Transverse colon (tissue), 4 donors: Measurements from ENCODE around the gene FTL. TPM values are rescaled to one million over a fixed set of nuclear protein-coding genes. Genes with fewer than 3 reads are reported as not detected.

Experiments
- DNase-seq: peaks from one replicate; pipeline ENCODE4 v3.0.0-alpha.2; 2019
- H3K27ac ChIP-seq, 4 donors: fragments of 200-600 bp; sonication (generic); 2 replicates each; pipeline ENCODE4 v1.5.1; 2016 to 2018; ENCODE audit warnings: inconsistent platforms in 4 of 4
- H3K27me3 ChIP-seq: fragments of 200-600 bp; sonication (generic); 2 replicates; pipeline ENCODE4 v1.5.1; 2017; ENCODE audit warnings: inconsistent platforms
- H3K36me3 ChIP-seq, 4 donors: fragments of 200-600 bp; sonication (generic); 2 replicates each; pipeline ENCODE4 v1.5.1; 2017 to 2019; ENCODE audit warnings: inconsistent platforms in 4 of 4
- H3K4me1 ChIP-seq, 4 donors: fragments of 200-600 bp; sonication (generic); 2 replicates each; pipeline ENCODE4 v1.5.1; 2017 to 2020; ENCODE audit warnings: inconsistent platforms in 4 of 4
- H3K4me3 ChIP-seq, 4 donors: fragments of 200-600 bp; sonication (generic); 1 replicate in 1 of 4; 2 replicates in 3 of 4; pipeline versions ENCODE4 v1.5.1 to v1.6.1; 2017 to 2019; ENCODE audit warnings: inconsistent platforms in 4 of 4
- H3K9me3 ChIP-seq, 2 donors: fragments of 200-600 bp; sonication (generic); 2 replicates each; pipeline ENCODE4 v1.5.1; 2017 to 2019; ENCODE audit warnings: inconsistent platforms in 2 of 2
- CTCF ChIP-seq, 5 experiments: fragments of 200-600 bp in 3 of 5; fragments of 450-650 bp in 2 of 5; sonication (generic) in 3 of 5; IDR thresholded peaks; 1 replicate in 2 of 5; 2 replicates in 3 of 5; pipeline ENCODE4 v1.5.1; 2016 to 2017; ENCODE audit warnings: antibody characterized with exemption in 5 of 5, inconsistent platforms in 3 of 5, mild to moderate bottlenecking in 2 of 5, moderate library complexity in 1 of 5
- EP300 ChIP-seq: sonication (generic); formaldehyde crosslinking; IDR thresholded peaks from one replicate; pipeline ENCODE4 v1.6.1; 2017; ENCODE audit warnings: antibody characterized with exemption, low read depth
- POLR2A ChIP-seq: fragments of 450-650 bp; IDR thresholded peaks from one replicate; pipeline ENCODE4 v1.6.1; 2016; ENCODE audit warnings: antibody characterized with exemption, mild to moderate bottlenecking, moderate library complexity
- POLR2AphosphoS5 ChIP-seq, 3 donors: sonication (generic); formaldehyde crosslinking; IDR thresholded peaks; one replicate each; pipeline ENCODE4 v1.6.1; 2016; ENCODE audit warnings: antibody characterized with exemption in 3 of 3
- WGBS, 2 donors: methylation state at CpG; one replicate each; pipeline ENCODE4 v1.1.5; 2018; ENCODE audit warnings: low coverage in 1 of 2; 5-methylcytosine and 5-hydroxymethylcytosine counted together
- in situ Hi-C, 4 donors: fragments of 200-750 bp; cut with MboI; loops; one replicate each; pipeline versions ENCODE4 v1.15.0 to v1.15.1; 2017; ENCODE audit warnings: low sequenced_read_pairs in 3 of 4, low pct_ligation_motif_present in 1 of 4, low pct_unique_long_range_greater_than_20kb in 1 of 4
- intact Hi-C: fragments of 100-400 bp; cut with DNase I; formaldehyde crosslinking; loops from one replicate; pipeline ENCODE4 v1.15.1; 2023; ENCODE audit warnings: low total_unique reads
- total RNA-seq, 4 donors: library from RNA; depleted of rRNA; stranded (reverse); fragments of >200 nt; gene quantifications; one replicate each; pipeline ENCODE4 v1.1.0, GENCODE V29; 2016

The FTL gene
- total RNA-seq, 4 donors from 2014 or later, result 3,057 to 3,935 (median 3,837) TPM

DNA sequence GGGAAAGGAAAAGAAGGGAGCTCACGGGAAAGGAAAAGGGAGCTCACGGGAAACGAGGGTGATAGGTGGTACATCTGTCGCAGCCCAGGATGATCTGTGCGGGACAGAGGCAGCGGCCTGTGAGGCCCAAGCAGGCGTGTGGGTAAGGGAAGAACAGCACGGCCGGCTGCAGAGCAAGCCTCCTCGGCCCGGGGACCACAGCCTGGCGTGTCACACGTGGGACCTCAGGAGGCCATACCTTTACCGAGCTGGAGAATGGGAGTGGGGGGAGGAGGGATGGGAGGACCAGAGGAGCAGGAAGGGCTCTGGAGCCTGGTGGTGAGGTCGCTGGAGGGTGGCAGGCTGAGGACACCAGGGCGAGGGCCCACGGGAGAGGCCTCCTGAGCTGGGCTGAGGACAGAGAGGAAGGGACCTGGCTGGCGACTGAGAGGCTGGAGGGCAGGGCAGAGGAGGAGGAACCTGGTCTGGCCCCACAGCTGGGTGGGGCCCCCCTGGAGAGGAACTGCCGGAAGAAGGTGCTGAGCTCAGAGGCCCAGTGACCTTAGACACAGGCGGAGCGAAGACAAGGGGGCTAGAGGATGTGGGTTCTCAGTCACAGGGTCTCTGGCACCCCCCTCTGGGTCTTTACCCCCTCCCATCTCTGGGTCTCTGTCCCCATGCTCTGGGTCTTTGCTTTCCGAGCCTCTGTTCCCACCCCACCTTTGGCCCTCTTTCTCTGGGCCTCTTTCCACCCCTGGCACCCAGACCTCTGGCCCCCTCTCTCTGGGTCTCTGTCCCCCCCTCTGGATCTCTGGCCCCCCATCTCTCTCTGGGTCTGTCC is 2.9 kb upstream of the FTL start:
- 32 to 38% methylated on average over 19 to 22 of the region's 22 CpGs for WGBS, 2 donors
- H3K36me3 ChIP-seq, result peaks cover 0 to 10% (median 3%) of the 10 kb centered on the region in 4 donors
- TF ChIP-seq POLR2AphosphoS5 (IDR thresholded peaks at IDR 0.05), result peak; percentile 82 to 96 (median 93)
- TF ChIP-seq CTCF (IDR thresholded peaks at IDR 0.05), result no peak
- no peak for TF ChIP-seq EP300
- peak; percentile 94 for TF ChIP-seq POLR2A
- H3K4me3 ChIP-seq, result peak overlapping the region in 1 of 4 donors; percentile 99
- no peaks in the 10 kb centered on the region for H3K27me3 ChIP-seq
- DNase-seq, result peak; percentile 90
- no peaks in the 10 kb centered on the region for H3K9me3 ChIP-seq
- intact Hi-C loops, result loop anchor here (10.0 kb wide), 2 partner anchors 57 to 87 kb away; partner anchors contain the start of genes NUCB1 and PPP1R15A
- peaks cover 34 to 66% (median 59%) of the 10 kb centered on the region in 4 donors for H3K4me1 ChIP-seq
- in situ Hi-C loops, result loop anchor here in 1 of 4 donors (25.0 kb wide), 1 partner anchor 100 kb away; the partner anchor contains the start of genes PLEKHA4 and PPP1R15A
- peak overlapping the region; percentile 94 to 97 (median 96) for H3K27ac ChIP-seq

GRCh38 chr19:48962849-48963165 is 2.3 kb upstream of the FTL start:
- intact Hi-C loops, result loop anchor here (10.0 kb wide), 2 partner anchors 58 to 88 kb away; partner anchors contain the start of genes NUCB1 and PPP1R15A
- H3K4me3 ChIP-seq, result peak overlapping the region in 1 of 4 donors; percentile 99
- TF ChIP-seq CTCF (IDR thresholded peaks at IDR 0.05), result no peak
- TF ChIP-seq EP300, result no peak
- TF ChIP-seq POLR2A, result no peak
- TF ChIP-seq POLR2AphosphoS5 (IDR thresholded peaks at IDR 0.05), result no peak

GRCh38 chr19:48963371-48964204 is 1.5 kb upstream of the FTL start:
- Histone ChIP-seq H3K4me3 (peak overlapping the region in 2 of 4 donors; percentile 81 to 99), H3K36me3 (peaks cover 0 to 10% (median 3%) of the 10 kb centered on the region in 4 donors), H3K9me3 (no peaks in the 10 kb centered on the region), H3K27me3 (no peaks in the 10 kb centered on the region), H3K27ac (peak overlapping the region; percentile 94 to 97 (median 96)), H3K4me1 (peaks cover 37 to 73% (median 63%) of the 10 kb centered on the region in 4 donors)
- intact Hi-C loops, result loop anchor here (10.0 kb wide), 2 partner anchors 59 to 89 kb away; partner anchors contain the start of genes NUCB1 and PPP1R15A
- DNase-seq, result peak; percentile 88
- TF ChIP-seq CTCF (IDR thresholded peaks at IDR 0.05) (no peak), POLR2AphosphoS5 (IDR thresholded peaks at IDR 0.05) (peak; percentile 62 to 77 (median 68)), POLR2A (peak; percentile 17)
- in situ Hi-C loops, result loop anchor here in 1 of 4 donors (25.0 kb wide), 1 partner anchor 101 kb away; the partner anchor contains the start of genes PLEKHA4 and PPP1R15A
- WGBS, 2 donors, result 5 to 7% methylated on average over 4 to 16 of the region's 28 CpGs

More at GRCh38 chr19:48962849-48963165, 2.3 kb upstream of the FTL start:
- 34% methylated on average over 7 of the region's 7 CpGs; no CpG with 5 or more reads in 1 of the 2 donors for WGBS, 2 donors
- H3K36me3 ChIP-seq, result peaks cover 0 to 10% (median 3%) of the 10 kb centered on the region in 4 donors
- in situ Hi-C loops, result loop anchor here in 1 of 4 donors (25.0 kb wide), 1 partner anchor 101 kb away; the partner anchor contains the start of genes PLEKHA4 and PPP1R15A
- no peak for DNase-seq
- H3K27ac ChIP-seq, result peak overlapping the region; percentile 94 to 97 (median 96)
- H3K4me1 ChIP-seq, result peaks cover 37 to 72% (median 63%) of the 10 kb centered on the region in 4 donors
- H3K27me3 ChIP-seq, result no peaks in the 10 kb centered on the region
- H3K9me3 ChIP-seq, result no peaks in the 10 kb centered on the region
